Amygdala (tissue), 56 donors: ENCODE data around the gene NFATC2.
"Not testable (repeated sequence)": the region's sequence is repeated elsewhere in the genome, so short reads cannot be mapped to it uniquely, and the experiment has no call there.

Source experiments
- DNase-seq, 56 donors: peaks; one replicate each; lab custom pipeline; 2025; lab: John Stamatoyannopoulos, UW

NFATC2 gene

DNA sequence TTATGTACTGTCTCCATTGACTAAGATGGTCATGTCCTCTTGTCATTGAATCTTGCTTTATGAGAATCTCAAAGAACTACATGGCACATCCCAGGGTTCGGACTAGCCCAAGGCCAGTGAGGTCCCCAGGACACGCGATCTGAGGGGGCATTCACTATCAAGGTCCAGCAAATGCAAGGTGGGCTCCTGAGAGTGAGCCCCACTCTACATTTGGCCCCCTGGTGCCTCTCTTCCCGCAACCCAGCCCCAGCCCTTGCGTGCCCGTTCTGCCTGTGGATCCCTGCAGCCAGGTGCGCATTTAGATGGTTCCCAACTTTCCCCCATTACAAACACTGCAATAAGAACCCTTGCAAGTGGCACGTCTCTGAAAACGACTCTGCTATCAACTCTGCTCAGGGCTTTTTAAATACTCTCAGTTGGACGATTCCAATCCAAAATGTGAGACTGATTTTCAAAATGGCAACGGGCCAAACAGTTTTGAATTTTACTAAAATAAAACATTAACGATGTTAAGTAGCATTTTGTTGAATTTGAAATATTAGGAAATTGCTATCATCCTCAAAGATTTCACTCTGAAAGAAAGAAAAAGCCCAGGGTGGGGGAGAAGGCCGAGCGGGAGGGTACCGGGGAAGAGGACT lies 59.6 kb downstream of the NFATC2 start:
- no peak for DNase-seq

DNA sequence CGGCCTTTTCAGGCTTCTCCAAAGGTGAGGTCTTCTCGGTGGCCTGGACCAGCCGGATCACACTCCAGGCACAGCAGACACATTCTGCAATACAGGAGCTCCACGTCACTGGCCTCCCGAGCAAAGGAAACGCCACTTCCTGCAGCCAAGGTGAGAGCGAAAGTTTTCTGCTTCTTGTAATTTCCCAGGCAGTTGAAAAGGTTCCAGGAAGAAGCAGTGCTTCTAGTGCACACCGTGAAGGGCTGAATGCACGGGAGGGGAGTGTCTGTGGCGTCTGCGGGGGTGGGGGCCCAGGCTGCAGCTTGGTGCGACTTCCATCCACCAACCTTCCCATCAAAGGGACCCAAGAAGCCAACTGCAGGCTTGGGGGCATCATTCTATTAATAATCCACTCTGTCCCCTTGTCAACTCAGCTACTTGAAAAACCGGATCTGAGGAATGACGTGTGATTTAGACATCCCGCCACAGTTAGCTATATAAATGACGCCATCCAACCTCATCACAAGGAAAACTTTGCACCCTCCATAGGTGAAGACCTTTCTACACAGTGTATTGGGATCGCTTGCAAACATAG lies 61.1 kb downstream of the NFATC2 start:
- no peak for DNase-seq

DNA sequence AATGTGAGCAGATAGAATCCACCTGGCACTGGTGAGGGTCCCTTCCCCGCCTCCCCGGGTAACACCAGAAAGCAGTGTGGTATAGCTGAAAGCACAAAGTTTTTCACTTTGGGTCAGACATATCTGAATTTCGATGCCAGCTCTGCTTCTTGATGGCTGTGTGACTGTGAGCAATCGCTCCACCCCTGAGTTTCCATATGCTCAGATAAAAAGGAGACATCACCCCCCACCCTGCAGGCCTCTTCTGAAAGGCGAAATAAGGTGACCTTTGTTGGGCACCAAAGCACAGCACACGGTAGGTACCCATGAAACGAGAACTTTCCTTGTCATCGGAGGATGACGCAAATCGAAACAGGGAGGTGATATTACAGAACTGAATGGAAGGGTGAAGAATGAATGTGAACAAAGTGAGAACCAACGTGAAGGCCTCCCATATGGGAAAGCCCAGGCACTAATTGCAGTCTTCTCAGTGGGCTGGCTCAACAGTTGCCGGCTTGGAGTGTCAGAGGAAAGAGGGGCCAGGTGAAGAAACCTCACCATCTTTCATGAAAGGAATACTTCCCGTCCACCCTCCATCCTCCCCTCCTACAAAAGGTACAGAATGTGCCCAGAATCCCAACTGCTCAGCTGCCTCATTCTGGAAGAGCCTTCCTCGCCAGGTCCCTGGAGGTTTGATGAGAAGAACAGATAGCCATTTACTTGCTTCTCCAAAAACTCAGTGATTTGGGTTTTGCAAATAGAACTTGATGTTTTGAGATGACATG lies 61.8 kb downstream of the NFATC2 start:
- DNase-seq, result no peak

DNA sequence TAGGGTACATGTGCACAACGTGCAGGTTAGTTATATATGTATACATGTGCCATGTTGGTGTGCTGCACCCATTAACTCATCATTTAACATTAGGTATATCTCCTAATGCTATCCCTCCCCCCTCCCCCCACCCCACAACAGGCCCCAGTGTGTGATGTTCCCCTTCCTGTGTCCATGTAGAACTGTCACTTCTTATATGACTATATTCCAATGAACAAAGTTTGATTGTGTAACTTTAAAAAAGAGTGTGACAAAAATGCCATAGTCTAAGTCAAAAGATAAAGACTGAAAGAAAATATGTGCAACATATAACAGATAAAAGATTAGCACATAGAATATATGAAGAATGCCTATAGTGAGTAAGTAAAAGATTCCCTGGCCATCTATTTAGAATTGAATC lies 66.4 kb downstream of the NFATC2 start:
- DNase-seq, result not testable (repeated sequence)

DNA sequence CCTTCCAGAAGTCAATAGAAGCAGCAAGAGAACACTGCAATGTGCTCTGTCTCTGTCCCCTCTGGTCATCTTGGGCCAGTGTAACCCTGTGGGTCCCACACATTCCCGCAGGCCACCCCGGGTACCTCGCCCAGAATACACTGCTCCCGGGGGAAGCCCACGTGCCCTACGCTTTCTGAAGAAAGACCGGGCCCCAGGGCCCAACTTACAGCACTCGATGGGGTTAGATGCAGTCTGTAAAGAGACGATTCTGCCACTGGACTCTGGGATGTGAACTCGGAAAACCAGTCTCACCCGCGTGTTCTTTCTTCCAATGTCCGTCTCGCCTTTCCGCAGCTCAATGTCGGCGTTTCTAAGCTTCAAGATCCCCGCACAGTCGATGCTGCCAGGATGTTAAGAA lies 68.7 kb downstream of the NFATC2 start:
- no peak for DNase-seq

DNA sequence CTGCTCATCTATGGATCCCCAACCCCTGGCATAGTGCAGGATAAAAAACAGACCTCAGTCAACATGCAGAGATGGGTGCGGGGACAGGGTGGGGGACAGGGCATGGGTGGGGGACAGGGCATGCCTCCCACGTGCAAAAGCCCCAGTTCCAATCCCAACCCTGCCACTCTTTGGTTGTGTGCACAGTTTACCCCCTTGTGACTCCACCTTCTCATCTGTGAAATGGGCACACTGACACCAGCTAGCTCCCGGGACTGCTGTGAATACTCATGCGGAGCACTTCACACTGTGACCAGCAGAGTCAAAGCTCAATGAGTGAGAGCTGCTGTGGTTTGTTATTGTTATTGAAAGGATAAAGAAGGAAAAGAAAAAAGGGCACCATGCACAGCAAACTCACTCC lies 69.3 kb downstream of the NFATC2 start:
- DNase-seq, result no peak

DNA sequence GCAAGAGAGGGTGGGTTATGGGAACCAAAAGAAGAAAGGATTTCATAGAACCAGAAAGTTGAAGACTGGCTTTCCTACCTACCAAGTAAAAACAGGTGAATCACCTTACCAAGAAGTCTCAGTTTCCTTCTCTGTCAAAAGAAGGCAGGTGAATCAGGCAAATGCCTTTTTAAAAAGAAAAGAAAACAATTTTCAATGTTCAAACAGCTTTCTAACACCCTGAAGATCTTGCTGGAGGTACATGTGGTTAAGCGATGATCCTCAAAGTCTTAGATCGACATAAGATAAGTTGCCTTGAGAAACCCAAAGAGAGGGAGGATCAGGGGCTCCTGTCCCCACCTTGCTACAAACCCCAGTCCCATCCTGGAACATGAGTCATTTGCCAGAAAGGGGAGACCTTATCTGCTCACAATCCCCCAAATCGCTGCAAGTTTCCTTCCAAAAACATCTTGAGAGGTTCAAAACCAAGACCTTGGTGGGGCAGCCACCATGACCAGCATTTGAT lies 71.6 kb downstream of the NFATC2 start:
- no peak for DNase-seq

DNA sequence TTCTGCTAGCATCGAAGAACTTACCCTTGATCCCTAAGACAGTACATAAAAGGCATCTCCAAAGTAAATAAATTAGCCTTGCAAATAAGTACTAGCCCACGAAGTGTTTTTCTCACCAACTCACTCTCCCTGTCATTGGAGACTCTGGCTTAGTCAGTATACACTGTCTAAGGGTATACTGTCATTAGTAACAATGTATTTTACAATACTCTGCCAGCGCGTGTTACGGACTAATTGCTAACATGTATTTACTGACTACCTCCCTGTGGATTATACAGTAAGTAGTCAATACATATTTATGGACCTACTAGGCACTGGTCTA lies 72.1 kb downstream of the NFATC2 start:
- DNase-seq, result no peak

DNA sequence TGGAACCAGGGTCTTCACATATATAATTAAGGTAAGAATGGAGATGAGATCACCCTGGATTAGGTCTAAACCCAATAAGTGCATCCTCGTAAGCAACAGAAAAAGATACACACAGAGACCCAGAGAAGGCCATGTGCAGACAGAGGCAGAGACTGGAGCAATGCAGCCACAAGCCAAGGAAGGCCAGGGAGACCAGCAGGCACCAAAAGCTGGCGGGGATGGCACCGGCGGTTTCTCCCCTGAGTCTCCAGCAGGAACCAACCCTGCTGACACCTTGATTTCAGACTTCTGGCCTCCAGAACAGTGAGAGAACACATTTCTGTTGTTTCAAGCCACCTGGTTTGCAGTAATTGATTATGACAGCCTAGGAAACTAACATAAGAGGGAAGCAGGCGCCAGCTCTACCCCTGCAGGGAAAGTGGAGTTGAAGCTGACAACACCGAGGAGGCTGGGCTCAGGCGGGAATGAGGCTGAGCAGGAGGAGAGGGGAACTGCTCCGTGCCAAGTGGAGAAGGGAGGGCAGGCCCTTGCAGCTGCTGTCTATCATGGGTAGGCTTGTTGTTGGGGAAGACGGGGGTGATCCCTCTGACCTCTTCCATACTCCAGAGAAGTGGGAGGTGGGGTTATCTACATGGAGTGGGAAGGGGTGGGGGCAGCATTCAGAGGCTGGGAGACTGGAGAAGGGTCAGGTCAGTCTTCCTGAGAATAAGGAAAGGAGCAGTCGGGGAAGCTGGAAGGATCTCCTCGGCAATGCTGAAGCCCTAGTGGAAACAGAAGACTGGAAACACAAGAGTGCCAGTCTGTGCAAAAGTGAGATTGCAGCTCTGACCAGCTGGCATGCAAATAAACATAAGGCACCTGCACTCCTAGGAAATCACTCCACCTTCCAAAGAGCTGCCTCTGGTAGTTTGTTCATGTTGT lies 72.7 kb downstream of the NFATC2 start:
- no peak for DNase-seq

DNA sequence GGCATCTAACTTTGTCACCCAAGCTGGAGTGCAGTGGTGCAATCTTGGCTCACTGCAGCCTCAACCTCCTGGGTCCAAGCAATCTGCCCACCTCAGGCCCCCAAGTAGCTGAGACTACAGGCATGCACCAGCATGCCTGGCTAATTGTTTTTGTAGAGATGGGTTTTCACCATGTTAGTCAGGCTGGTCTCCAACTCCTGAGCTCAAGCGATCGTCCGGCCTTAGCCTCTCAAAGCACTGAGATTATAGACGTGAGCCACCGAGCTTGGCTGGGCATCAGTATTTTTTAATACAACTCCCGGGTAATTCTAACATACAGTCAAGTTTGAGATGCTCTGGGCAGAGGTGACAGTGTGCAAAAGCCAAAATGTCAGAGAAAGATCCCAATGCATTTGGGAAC lies 73.5 kb downstream of the NFATC2 start:
- no peak for DNase-seq

DNA sequence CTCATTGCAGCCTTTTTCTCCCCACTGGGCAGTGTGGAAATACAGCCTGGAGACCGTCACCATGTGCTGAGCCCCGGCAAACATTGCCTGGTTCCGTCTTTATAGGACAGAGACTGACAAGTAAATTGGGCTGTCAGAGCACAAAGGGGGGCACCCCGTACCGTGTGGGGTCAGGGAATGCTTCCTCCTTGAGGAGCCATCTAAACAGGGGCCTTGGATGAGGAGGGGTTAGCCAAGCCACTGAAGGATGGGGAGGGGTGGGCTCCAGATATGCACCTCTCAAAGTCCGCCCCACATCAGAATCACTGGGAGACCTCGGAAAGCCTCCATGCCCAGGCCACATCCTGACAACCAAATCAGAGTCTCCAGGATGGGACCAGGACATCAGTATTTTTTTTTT lies 73.9 kb downstream of the NFATC2 start:
- DNase-seq, result no peak

DNA sequence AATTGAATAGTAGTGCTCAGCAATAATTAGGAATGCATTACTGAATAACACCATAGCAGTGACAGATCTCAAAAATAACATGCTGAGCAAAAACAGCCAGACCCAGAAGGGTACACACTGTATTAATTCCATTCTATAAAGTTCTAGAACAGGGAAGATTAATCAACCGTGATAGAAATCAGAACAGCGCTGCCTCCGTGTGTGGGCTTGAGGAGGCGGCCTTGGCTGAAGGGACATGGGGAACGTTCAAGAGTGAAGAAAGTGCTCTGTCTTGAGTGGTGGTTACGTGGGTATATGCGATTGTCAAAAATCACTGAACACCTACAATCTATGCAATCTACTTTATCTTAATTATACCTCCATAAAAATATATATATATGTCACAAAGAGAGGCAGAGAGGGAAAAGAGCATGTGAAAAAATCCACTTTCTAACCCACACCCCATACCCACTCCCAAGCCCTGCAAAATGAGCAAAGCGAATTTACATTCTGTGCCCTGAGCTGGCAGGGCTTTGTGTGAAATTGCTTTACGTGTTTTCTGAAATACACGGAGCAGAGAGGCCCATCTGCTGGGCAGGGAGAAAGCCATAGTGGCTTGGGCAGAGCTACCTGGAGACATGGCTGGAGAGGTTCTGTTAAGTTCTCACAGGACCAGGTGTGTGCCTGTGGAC lies 74.4 kb downstream of the NFATC2 start:
- no peak for DNase-seq

DNA sequence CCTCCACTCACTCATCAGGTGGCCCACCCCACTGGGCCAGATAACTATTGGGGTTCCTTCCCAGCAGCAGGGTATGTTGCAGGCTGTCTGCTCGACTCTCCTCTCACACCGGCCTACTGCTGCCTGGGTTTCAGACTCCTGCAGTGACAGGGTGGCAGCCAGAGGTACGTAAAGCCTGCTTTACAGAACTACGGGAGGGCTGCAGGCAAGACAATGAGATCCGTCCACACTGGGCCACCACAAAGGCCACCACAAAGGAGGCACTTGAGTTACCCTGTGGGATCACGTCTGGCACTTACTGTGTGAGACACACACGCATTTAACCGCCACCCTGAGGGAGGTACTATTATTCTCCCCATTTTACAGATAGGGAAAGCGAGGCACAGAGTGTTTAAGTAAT lies 78.5 kb downstream of the NFATC2 start:
- DNase-seq, result no peak

DNA sequence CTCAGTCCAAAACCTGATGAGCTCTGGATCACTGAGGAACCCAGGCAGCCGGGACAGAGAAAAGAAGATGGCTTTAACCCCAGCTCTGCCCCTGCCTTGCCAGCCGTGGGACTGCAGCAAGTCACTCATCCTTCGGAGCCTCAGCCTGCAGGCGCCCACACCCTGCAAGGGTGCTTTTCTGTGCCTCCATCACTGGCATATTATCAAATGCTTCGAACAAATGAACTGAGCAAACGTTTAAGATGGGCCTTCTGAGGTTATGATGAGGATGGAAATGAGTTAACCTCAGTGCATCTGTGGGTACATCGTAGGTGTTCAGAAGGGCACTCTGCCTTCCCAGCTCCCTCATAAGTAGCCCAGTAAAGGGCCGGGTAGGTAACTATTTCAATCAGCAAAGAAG lies 79.0 kb downstream of the NFATC2 start:
- no peak for DNase-seq

DNA sequence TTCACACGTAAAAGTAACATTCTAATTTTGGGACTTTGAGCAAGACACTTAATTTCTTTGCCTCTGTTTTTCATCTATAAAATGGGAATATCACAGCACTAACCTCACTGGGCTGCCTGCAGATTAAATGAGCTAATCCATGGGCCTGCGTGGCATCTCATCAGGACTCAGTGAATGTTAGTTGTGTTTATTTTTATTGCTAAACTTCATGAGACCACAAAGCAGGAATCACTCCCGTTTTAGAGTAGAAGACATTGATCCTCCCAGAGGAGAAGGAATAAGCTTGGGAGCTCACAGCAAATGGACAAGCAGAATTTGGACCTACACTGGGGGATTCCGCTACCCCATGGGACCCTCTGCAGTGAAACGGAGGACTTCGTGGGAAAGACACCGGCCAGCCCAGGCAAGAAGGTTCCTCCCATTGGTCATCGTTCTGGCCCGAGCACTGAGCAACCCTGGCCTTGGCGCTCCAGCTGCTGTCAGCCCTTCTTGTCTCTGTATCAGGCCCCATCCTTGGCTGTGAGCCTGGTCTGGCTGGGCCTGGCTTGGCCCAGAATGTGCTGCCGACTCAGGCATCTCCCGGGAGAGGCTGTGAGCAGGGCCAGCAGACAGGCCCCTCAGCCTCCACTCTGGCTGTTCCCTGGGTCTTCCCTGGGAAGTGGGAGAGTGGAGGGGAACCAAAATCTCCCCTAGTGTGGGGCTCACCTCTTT lies 79.8 kb downstream of the NFATC2 start:
- DNase-seq, result peak in 39 of 56 donors; percentile 5 to 71 (median 27)

DNA sequence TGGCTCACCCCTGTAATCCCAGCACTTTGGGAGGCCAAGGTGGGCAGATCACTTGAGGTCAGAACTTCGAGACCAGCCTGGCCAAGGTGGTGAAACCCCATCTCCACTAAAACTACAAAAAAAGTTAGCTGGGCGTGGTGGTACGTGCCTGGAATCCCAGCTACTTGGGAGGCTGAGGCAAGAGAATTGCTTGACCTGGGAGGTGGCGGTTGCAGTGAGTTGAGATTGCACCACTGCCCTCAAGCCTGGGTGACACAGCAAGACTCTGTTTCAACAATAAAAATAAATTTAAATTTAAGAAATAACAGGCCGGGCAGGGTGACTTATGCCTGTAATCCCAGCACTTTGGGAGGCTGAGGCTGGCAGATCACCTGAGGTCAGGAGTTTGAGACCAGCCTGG lies 80.7 kb downstream of the NFATC2 start:
- not testable (repeated sequence) for DNase-seq

DNA sequence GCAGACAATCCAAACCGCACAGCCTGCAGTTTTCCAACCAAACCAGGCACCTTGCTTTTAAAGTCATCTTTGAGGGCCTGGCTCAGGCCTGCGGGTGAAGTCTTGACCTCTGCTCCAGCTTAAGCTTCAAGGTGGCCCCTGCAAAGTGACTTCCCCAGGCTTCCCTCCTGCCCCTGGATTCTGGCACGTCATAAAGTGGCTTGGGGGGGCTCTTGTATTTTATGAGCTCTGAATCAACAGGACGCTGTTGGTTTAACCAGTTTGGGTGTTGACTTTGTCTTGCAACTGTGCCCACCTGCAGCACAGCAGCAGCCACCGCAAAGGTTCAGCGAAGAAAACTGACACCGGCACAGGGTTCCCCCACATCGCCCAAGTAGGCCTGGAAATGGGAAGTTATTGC lies 81.2 kb downstream of the NFATC2 start:
- no peak for DNase-seq

DNA sequence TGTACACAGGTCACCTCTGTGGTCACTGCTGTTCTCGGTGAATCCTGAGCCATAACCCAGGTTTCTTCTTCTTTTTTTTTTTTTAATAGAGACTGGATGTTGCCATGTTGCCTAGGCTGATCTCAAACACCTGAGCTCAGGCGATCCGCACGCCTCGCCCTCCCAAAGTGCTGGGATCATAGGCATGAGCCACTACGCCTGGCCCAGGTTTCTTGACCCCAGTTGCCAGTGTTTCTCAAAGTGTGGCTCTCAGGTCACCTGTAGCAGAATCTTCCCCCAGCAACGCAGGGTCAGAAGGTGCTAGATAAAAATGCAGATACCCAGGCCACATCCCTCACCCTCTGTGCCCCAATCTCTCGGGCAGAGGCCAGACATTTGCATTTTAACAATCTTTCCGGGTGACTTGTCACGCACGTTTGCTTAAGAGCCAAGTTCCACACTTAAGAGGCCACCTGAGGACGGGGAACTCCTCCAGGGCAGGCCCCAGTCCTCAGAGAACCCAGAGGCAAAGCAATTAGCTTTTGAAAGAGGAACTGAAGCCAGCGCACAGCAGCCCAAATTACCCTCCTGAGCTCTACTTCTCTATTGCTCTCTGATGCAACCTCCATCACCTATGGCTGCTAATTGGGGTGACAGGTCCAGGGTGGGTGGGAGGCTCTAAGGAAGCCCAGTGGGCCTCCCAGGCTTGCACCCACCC lies 81.8 kb downstream of the NFATC2 start:
- DNase-seq, result no peak

DNA sequence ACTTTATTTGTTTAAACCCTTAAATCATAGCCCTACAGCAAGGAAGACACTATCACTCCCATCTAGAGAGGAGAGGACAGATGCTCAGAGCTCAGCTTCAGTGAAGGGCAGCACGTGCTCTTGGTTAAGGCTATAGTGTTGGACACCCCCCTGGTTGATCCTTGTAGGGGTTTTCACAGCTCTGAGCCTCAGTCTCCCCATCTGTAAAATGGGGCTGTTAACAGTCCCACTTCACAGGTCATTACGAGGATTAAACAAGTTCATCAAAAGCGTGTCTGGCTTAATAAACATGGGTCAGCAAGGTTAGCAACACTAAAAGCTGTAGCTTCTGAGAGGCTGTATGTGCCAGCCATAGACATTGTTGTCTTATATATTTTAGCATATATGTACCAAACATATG lies 82.4 kb downstream of the NFATC2 start:
- no peak for DNase-seq
